ENCODE measurements around the gene PRKAG3.
"Not testable (repeated sequence)": the region's sequence is repeated elsewhere in the genome, so short reads cannot be mapped to it uniquely, and the experiment has no call there.

The PRKAG3 gene

GRCh38 chr2:218861645-218862318 is 30.2 kb upstream of the PRKAG3 start:
- DNase-seq (ENCODE audit: low read depth): no peak

- peak; percentile 89 for DNase-seq (ENCODE audit: low read depth)
Measured at GRCh38 chr2:218860950-218861381, 29.4 kb upstream of the PRKAG3 start.

- DNase-seq (ENCODE audit: low read depth): no peak
Measured at GRCh38 chr2:218859988-218860831, 28.6 kb upstream of the PRKAG3 start.

GRCh38 chr2:218859556-218859987 is 28.0 kb upstream of the PRKAG3 start, which contains the start of gene WNT6:
TSS of gene WNT6 (plus strand) at chr2:218859805. CDS start at chr2:218860038, 233 bp downstream.
- no peak for DNase-seq (ENCODE audit: low read depth)

GRCh38 chr2:218858671-218859555 is 27.3 kb upstream of the PRKAG3 start:
- no peak for DNase-seq (ENCODE audit: low read depth)

GRCh38 chr2:218858138-218858445 is 26.5 kb upstream of the PRKAG3 start:
- DNase-seq (ENCODE audit: low read depth): no peak

- DNase-seq (ENCODE audit: low read depth): peak; percentile 32
Measured at GRCh38 chr2:218857371-218858137, 26.0 kb upstream of the PRKAG3 start.

GRCh38 chr2:218856896-218857243 is 25.3 kb upstream of the PRKAG3 start:
- DNase-seq (ENCODE audit: low read depth): no peak

GRCh38 chr2:218856167-218856895 is 24.7 kb upstream of the PRKAG3 start:
- no peak for DNase-seq (ENCODE audit: low read depth)

- DNase-seq (ENCODE audit: low read depth): no peak
Measured at GRCh38 chr2:218855305-218856166, 23.9 kb upstream of the PRKAG3 start.

GRCh38 chr2:218854860-218855259 is 23.3 kb upstream of the PRKAG3 start:
- no peak for DNase-seq (ENCODE audit: low read depth)

GRCh38 chr2:218853766-218854165 is 22.2 kb upstream of the PRKAG3 start:
- peak; percentile 55 for DNase-seq (ENCODE audit: low read depth)

GRCh38 chr2:218852911-218853667 is 21.5 kb upstream of the PRKAG3 start:
- peak; percentile 64 for DNase-seq (ENCODE audit: low read depth)

- no peak for DNase-seq (ENCODE audit: low read depth)
Measured at GRCh38 chr2:218851286-218851685, 19.7 kb upstream of the PRKAG3 start.

- no peak for DNase-seq (ENCODE audit: low read depth)
Measured at GRCh38 chr2:218850796-218851195, 19.2 kb upstream of the PRKAG3 start.

GRCh38 chr2:218849721-218850120 is 18.1 kb upstream of the PRKAG3 start:
- peak; percentile 57 for DNase-seq (ENCODE audit: low read depth)

- not testable (repeated sequence) for DNase-seq (ENCODE audit: low read depth)
Measured at GRCh38 chr2:218846963-218847362, 15.4 kb upstream of the PRKAG3 start.

GRCh38 chr2:218844334-218844733 is 12.7 kb upstream of the PRKAG3 start:
- not testable (repeated sequence) for DNase-seq (ENCODE audit: low read depth)

- DNase-seq (ENCODE audit: low read depth): no peak
Measured at GRCh38 chr2:218839888-218840287, 8.3 kb upstream of the PRKAG3 start.
